CD4-positive, alpha-beta memory T cell (primary cell): ENCODE measurements around the gene OR10H2. TPM values are rescaled to one million over a fixed set of nuclear protein-coding genes. Genes with fewer than 3 reads are reported as not detected.

Experiments used
- polyA plus RNA-seq, 2 donors: library from polyadenylated mRNA; unstranded; fragments of 300-500 nt; fragmentation: Illumina TruSeq; gene quantifications; one replicate each; pipeline ENCODE4 v1.2.3, GENCODE V29; 2021
- total RNA-seq, 2 experiments: library from RNA; stranded (reverse); gene quantifications; one replicate each; pipeline ENCODE4 v1.2.3, GENCODE V29; 2021

The OR10H2 gene
- total and polyA plus RNA-seq, 4 experiments from 2014 or later, result not detected

Other genes starting within 250 kb of the OR10H2 start
- gene PGLYRP2, start 248.5 kb upstream of the OR10H2 start, total RNA-seq, result under 1 TPM; 0.61 to 0.91 TPM
- gene PGLYRP2, start 248.5 kb upstream of the OR10H2 start, polyA plus RNA-seq, result under 1 TPM; 0.19 to 0.23 TPM
- gene CYP4F22, start 219.5 kb upstream of the OR10H2 start, total RNA-seq, result under 1 TPM; 0.44 to 0.61 TPM
- 1 to 10 TPM; 1.1 to 1.7 TPM for gene CYP4F22, start 219.5 kb upstream of the OR10H2 start, polyA plus RNA-seq
- not detected for gene CYP4F8, start 112.8 kb upstream of the OR10H2 start, total RNA-seq
- gene CYP4F8, start 112.8 kb upstream of the OR10H2 start, polyA plus RNA-seq, result not detected
- gene CYP4F3, start 87.1 kb upstream of the OR10H2 start, total RNA-seq, result not detected
- gene CYP4F3, start 87.1 kb upstream of the OR10H2 start, polyA plus RNA-seq, result not detected
- 1 to 10 TPM; 3.7 to 5.2 TPM for gene CYP4F12, start 54.9 kb upstream of the OR10H2 start, total RNA-seq
- under 1 TPM; 0.22 to 0.68 TPM for gene CYP4F12, start 54.9 kb upstream of the OR10H2 start, polyA plus RNA-seq
- not detected for gene OR10H3, start 10.0 kb downstream of the OR10H2 start, total RNA-seq
- gene OR10H3, start 10.0 kb downstream of the OR10H2 start, polyA plus RNA-seq, result not detected
- gene OR10H5, start 59.6 kb downstream of the OR10H2 start, total RNA-seq, result not detected
- not detected for gene OR10H5, start 59.6 kb downstream of the OR10H2 start, polyA plus RNA-seq
- not detected for gene OR10H1, start 87.6 kb downstream of the OR10H2 start, total RNA-seq
- not detected for gene OR10H1, start 87.6 kb downstream of the OR10H2 start, polyA plus RNA-seq
- not detected for gene CYP4F2, start 170.1 kb downstream of the OR10H2 start, total RNA-seq
- not detected for gene CYP4F2, start 170.1 kb downstream of the OR10H2 start, polyA plus RNA-seq
- not detected for gene CYP4F11, start 206.5 kb downstream of the OR10H2 start, total RNA-seq
- not detected for gene CYP4F11, start 206.5 kb downstream of the OR10H2 start, polyA plus RNA-seq
- not detected for gene OR10H4, start 221.0 kb downstream of the OR10H2 start, total RNA-seq
- gene OR10H4, start 221.0 kb downstream of the OR10H2 start, polyA plus RNA-seq, result not detected